ENCODE results near the gene GYS1.
"Not testable (repeated sequence)": the region's sequence is repeated elsewhere in the genome, so short reads cannot be mapped to it uniquely, and the experiment has no call there.

GYS1 gene

DNA sequence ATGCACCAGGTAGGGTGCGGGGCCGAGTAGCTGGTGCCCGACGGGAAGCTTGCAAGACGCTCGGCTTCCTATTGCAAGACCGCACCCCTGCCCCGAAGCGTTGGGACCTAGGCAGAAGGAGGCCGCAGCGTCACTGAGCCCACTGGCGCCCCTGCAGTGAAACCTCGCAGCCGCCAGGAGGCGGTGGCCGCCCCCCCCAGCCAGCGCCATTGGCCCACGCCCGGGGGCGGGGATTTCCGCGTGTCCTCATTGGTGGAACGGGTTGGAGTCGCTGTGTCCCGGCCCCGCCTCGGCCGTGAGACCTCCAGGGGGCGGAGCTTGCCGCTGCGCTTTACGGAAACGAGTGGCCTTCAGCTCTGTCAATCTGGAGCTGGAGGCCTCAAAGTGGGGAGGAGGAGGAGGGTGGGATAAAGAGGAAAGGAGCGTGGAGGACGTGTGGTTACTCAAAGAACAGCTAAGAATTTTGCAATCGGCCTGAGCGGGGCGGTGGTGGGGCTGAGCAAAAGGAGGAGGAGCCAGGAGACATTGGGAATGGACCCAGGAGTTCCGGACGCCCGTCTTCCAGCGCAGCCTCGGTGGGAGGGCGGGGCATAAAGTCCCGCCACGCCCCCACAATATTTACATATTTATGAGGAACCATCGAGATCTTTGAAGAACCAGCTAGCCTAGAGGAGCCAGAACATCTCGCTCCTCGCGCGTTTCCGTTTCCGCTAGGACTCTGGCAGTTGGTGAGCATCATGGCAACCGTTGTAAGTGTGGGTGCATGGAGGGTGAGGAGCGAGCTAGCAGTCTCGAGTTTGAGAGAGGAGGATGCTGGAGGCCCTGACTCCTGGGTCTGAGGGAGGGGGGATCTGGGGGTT, at the start of gene GYS1, which contains the start of gene RUVBL2:
Gene GYS1, minus strand, starts transcription at position 135 of the 860 bp plus-strand sequence. CDS start 197 bp downstream, outside the sequence.
Gene RUVBL2, plus strand, starts transcription at position 713 of the 860 bp plus-strand sequence. Its CDS starts 25 bp downstream, at position 738.
- DNase-seq (ENCODE audit: low read depth in 2 of 2) = peak; percentile 96 to 97

DNA sequence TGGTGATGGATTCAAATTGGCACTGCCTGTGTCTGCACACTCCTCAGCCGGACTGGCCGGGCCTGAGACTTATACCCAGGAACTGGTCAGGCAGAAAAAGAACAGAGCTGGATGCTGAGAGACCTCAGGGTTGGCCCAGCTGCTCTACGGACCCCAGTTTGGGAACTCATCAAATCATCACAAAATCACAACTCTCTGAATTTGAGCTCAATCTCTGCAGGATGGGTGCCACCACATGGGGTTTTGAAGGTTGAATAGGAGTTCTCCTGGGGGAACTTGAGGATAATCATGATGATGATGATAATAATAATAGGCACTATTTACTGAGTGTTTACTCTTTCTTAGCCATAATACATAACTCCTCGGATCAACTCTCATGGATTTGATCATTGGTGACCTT, 49.6 kb upstream of the GYS1 start:
- not testable (repeated sequence) for DNase-seq (ENCODE audit: low read depth in 2 of 2)

DNA sequence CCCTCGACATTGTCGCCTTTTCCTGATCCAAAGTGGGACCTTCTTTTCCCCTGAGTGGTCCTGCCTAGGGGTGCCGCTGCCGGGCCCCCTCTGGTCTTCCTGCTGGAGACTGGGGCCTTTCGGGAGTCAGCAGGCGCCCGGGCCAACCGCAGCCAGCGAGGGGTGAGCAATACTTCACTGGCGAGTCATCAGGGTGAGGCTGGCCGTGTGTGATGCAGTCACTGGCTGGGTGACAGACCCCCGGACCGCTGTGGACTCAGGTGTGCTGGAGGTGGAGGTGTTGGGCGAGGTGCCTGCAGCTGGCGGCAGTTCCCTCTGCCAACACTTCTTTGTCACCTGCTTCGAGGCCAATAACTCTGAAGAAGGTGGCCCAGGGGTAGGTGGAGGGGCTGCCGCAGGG, 49.1 kb upstream of the GYS1 start:
- no peak for DNase-seq (ENCODE audit: low read depth in 2 of 2)

DNA sequence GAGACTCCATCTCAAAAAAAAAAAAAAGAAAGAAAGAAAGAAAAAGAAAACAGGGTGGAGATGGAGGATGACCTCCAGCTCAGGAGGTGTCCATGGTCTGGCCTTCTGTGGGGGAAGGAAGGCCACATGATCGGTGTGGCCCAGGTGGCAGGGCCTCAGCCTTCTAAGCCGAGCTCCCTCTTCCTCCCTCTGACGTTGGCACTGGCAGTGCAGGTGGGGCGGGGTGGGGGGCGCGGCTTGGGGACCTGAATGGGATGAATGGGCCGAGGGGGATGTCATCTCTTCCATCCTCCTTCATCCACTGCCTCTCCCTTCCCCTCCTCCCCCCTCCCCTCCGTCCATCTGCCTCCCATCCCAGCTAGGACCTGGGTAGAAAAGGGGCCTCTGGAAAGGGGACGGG, 46.6 kb upstream of the GYS1 start:
- DNase-seq (ENCODE audit: low read depth in 2 of 2) = not testable (repeated sequence)

DNA sequence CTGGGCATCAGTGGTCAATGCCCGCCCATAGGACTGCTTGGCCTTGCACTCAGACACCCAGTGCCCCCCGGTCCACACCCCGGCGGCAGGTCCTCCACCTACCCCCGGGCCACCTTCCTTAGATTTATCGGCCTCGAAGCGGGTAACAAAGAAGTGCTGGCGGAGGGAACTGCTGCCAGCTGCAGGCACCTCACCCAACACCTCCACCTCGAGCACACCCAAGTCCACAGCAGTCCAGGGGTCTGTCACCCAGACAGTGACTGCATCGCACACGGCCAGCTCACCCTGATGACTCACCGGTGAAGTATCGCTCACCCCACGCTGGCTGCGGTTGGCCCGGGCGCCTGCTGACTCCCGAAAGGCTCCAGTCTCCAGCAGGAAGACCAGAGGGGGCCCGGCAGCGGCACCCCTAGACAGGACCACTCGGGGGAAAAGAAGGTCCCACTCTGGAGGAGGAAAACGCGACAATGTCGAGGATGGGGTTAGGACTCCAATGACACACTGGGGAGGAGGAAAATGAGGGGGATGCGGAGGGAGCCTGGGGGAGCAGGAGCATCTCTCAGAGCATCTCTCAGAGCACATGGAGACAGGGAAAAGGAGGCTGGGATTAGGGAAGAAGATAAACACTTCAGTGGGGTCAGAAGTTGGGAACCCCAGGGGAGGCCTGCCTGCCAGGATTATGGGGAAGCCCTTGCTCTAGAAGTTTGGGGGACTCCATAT, 45.6 kb upstream of the GYS1 start:
- not testable (repeated sequence) for DNase-seq (ENCODE audit: low read depth in 2 of 2)

DNA sequence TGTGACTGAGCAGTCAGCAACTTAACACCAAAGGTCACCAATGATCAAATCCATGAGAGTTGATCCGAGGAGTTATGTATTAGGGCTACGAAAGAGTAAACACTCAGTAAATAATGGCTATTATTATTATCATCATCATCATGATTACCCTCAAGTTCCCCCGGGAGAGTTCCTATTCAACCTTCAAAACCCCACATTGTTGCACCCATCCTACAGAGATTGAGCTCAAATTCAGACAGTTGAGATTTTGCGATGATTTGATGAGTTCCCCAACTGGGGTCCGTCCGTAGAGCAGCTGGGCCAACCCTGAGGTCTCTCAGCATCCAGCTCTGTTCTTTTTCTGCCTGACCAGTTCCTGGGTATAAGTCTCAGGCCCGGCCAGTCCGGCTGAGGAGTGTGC, 45.0 kb upstream of the GYS1 start:
- DNase-seq (ENCODE audit: low read depth in 2 of 2) = not testable (repeated sequence)

DNA sequence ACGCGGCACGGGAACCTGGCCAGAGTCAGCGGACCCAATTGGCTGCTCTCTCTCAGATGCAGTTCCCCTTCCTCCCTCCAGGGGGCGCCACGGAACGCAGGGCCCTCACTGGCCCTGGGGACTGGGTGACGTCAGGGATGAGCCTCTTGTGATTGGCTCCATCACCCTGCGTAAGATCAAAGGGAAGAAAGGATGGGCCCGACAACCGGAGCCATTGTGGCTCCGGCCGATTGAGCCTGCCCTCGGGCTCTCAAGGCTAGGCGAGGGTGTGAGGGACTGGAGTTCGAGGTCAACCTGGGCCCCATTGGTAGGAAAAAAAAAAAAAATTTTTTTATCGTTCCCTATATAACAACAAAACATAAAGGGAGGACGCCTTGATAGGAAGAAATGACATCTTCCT, 43.7 kb upstream of the GYS1 start, which contains the start of gene CGB1:
Gene CGB1, minus strand, starts transcription at position 81 of the 400 bp plus-strand sequence. CDS start 184 bp downstream, outside the sequence.
- DNase-seq (ENCODE audit: low read depth in 2 of 2) = not testable (repeated sequence)

DNA sequence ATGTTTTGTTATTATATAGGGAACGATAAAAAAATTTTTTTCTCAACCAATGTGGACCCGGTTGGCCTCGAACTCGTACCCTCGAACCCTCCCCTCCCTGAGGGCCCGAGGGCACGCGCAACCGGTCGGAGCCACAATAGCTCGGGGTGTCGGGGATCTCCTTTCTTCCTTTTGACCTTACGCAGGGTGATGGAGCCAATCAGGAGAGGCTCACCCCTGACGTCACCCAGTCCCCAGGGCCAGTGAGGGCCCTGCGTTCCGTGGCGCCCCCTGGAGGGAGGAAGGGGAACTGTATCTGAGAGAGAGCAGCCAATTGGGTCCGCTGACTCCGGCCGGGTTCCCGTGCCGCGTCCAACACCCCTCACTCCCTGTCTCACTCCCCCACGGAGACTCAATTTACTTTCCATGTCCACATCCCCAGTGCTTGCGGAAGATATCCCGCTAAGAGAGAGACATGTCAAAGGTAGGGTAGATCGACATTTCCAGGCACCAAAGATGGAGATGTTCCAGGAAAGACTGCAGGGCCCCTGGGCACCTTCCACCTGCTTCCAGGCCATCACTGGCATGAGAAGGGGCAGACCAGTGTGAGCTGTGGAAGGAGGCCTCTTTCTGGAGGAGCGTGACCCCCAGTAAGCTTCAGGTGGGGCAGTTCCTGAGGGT, 38.7 kb upstream of the GYS1 start, which contains the start of gene CGB2:
Gene CGB2, plus strand, starts transcription at position 249 of the 660 bp plus-strand sequence. Its CDS starts 206 bp downstream, at position 455.
- DNase-seq (ENCODE audit: low read depth in 2 of 2) = peak in 1 of 2 donors; percentile 25

DNA sequence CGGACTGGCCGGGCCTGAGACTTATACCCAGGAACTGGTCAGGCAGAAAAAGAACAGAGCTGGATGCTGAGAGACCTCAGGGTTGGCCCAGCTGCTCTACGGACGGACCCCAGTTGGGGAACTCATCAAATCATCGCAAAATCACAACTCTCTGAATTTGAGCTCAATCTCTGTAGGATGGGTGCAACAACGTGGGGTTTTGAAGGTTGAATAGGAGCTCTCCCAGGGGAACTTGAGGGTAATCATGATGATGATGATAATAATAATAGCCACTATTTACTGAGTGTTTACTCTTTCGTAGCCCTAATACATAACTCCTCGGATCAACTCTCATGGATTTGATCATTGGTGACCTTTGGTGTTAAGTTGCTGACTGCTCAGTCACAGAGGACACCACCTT, 37.2 kb upstream of the GYS1 start:
- not testable (repeated sequence) for DNase-seq (ENCODE audit: low read depth in 2 of 2)

DNA sequence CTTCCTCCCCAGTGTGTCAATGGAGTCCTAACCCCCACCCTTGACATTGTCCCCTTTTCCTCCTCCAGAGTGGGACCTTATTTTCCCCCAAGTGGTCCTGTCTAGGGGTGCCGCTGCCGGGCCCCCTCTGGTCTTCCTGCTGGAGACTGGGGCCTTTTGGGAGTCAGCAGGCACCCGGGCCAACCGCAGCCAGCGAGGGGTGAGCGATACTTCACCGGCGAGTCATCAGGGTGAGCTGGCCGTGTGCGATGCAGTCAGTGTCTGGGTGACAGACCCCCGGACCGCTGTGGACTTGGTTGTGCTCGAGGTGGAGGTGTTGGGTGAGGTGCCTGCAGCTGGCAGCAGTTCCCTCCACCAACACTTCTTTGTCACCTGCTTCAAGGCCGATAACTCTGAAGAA, 36.6 kb upstream of the GYS1 start:
- DNase-seq (ENCODE audit: low read depth in 2 of 2) = not testable (repeated sequence)

DNA sequence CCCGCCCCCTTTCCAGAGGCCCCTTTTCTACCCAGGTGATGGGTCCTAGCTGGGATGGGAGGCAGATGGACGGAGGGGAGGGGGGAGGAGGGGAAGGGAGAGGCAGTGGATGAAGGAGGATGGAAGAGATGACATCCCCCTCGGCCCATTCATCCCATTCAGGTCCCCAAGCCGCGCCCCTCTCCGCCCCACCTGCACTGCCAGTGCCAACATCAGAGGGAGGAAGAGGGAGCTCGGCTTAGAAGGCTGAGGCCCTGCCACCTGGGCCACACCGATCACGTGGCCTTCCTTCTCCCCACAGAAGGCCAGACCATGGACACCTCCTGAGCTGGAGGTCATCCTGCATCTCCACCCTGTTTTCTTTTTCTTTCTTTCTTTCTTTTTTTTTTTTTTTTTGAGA, 35.6 kb upstream of the GYS1 start:
- not testable (repeated sequence) for DNase-seq (ENCODE audit: low read depth in 2 of 2)

DNA sequence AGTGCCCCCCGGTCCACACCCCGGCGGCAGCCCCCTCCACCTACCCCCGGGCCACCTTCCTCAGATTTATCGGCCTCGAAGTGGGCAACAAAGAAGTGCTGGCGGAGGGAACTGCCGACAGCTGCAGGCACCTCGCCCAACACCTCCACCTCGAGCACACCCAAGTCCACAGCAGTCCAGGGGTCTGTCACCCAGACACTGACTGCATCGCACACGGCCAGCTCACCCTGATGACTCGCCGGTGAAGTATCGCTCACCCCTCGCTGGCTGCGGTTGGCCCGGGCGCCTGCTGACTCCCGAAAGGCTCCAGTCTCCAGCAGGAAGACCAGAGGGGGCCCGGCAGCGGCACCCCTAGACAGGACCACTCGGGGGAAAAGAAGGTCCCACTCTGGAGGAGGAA, 32.5 kb upstream of the GYS1 start:
- DNase-seq (ENCODE audit: low read depth in 2 of 2) = not testable (repeated sequence)

DNA sequence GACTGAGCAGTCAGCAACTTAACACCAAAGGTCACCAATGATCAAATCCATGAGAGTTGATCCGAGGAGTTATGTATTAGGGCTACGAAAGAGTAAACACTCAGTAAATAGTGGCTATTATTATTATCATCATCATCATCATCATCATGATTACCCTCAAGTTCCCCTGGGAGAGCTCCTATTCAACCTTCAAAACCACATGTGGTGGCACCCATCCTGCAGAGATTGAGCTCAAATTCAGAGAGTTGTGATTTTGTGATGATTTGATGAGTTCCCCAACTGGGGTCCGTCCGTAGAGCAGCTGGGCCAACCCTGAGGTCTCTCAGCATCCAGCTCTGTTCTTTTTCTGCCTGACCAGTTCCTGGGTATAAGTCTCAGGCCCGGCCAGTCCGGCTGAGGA, 32.0 kb upstream of the GYS1 start:
- DNase-seq (ENCODE audit: low read depth in 2 of 2) = not testable (repeated sequence)

DNA sequence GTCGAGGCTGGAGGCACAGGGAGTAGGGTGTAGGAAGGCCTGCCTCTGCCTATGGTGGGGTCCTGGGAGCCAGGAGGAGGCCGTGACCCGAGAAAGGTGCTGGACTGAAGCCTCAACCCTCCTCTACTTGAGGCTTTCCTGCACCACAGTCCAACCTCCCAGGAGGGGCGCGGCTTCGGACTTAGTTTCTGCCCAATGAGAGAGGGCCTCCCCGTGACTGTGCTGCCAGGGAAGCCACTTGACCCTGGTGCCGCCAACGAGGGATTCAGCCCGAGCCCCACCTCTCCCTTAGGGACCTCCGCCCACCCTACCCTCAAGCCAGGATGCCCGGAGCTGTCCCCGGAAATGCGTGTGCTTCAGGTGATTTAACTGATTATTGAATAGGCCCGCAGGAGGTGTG, 31.1 kb upstream of the GYS1 start, which contains the start of gene CGB3:
Gene CGB3, minus strand, starts transcription at position 101 of the 400 bp plus-strand sequence. CDS start 362 bp downstream, outside the sequence.
- DNase-seq (ENCODE audit: low read depth in 2 of 2) = not testable (repeated sequence)

DNA sequence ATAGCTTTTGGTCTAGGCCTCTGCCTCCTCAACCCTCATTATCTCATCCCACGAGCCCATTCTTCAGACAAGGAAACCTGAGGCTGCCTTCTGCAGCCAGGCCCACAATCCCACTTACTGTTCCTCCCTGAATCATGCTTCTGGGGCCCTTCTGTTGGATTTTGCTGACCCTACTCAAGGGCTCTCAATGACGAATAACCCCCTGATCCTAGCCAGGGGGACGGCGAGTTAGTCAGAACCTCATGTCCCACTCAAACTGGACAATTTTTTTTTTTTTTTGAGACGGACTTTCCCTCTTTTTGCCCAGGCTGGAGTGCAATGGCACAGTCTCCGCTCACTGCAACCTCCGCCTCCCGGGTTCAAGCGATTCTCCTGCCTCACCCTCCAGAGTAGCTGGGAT, 29.0 kb upstream of the GYS1 start:
- no peak for DNase-seq (ENCODE audit: low read depth in 2 of 2)

DNA sequence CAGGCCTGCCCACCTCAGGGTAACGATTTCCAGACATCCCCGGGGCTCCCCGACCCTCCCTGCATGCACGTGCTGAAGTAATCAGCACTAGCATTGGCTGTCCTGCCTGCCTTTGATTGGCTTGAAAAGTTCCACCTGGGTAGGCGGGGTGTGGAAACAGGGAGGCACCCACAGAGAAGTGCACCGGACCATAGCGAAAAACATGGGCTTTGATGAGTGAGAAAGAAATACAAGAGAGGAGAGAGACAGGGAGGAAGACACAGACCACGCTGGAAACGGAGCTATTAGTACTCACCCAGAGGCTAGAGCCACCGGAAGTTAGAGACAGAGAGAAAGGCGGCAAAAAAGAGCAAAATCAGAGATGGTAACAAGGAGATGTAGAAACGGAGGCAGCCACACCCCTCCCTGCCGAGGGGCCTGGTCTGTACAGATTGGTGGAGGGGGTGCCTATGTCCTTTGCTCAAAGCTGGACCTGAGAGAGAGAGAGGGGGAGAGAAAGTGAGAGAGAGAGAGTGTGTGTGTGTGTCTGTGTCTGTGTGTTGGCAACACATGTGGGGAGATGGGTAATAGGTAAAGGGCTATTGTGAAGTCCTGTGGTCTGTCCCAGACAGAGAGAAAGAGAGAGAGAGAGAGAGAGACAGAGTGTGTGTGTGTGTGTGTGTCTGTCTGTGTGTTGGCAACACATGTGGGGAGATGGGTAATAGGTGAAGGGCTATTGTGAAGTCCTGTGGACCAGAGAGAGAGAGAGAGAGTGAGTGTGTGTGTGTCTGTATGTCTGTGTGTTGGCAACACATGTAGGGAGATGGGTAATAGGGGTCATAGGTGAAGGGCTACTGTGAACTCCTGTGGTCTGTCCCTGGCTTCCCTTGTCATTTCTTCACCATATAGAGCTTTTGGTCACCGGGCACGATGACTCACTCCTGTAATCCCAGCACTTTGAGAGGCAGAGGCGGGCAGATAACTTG, 28.1 kb upstream of the GYS1 start:
- DNase-seq (ENCODE audit: low read depth in 2 of 2) = no peak

DNA sequence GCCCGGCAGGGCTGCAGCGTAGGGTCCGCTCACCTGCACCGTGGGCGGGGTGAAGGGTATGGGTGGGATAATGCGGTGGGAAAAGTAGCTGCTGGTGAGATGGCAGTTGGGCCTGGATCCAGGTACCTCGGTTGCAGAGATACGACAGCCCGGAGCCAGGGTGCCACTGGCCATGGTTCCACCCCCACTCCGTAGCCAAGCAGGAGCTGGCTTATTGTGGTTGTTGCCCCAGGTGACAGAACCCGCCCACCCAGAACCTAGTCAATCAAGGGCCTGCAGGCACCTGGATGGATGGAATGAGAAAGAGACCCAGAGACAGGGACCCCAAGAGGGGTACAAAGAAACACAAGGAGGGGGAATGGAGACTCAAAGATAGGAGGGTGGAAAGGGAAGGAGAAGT, 27.2 kb upstream of the GYS1 start:
- DNase-seq (ENCODE audit: low read depth in 2 of 2) = no peak

DNA sequence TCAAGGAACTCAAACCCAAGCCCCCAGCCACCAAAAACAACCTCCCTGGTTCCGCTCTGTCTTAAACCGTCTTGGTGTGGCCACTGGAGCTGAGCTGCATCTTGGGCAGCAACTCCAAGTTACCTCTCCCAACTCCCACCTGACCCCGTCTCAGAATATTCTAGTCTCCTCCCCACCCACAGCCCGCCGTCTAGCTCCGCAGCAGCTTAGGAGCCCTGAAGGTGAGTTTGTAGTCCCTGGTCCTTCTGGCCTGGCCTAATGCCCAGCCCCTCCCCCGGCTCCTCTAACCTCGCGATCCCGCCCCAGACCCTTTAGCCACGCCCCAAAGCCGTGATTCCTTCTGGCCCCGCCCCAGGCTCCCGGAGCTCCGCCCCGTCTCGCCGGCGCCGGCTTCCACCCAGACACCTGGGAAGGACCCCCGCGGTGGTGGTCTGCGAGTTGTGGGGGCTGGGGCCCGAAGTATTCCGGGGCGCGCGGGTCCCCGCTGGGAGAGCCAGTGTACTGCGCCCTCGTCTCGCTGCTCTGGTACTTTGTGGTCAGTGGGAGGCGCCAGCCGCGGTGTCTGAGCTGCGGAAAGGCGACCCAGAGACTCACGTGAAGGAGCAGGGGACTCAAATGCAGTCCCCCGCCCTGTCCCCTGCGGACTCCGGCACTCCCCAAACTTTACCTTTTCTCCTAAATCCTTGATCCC, 26.3 kb upstream of the GYS1 start:
- peak; percentile 27 to 50 for DNase-seq (ENCODE audit: low read depth in 2 of 2)

DNA sequence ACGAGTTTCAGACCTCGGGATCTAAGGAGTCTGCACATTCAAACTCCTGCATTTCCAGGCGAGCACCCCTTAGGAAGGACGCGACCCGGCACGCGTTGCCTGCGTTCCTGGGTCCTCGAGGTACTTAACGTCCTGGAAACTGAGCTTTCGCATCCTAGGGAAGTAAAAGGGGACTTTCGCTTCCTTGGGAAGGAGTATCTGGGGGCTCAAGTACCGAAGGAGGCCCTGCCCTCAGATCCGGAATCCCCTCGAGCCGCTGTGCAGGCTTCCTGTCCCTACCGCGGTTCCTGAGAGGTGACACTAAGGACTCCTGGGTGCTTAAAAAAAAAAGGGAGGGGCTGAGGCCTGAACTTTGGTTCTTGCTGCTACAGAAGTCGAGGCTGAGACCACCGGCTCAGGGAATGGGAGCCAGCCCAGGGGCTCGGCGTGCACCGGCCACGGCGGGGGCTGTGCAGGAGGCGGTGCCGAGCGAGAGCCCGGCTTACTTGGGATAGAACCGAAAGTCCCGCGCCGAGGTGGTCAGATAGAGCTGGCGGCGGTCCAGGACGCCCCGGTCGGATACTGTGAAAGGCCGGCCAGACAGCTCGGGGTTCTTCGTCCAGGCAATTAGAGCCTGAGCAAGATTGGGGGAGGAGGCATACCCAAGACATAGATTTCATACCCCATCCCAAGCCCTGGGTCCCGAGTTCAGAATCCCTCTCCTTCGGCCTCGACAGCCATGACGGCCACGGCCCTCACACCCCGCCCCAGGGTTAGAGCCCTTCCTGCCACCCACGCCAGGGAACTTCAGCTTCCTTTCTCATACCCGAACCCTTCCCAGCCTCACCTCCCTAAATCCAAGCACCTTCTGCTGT, 25.5 kb upstream of the GYS1 start:
- DNase-seq (ENCODE audit: low read depth in 2 of 2) = not testable (repeated sequence)

All from stimulated activated CD8-positive, alpha-beta memory T cell treated with anti-CD3 and anti-CD28 coated beads, Interleukin-7, amount 100 ng/mL, for 1 hour (primary cell).